Breast epithelium (tissue), 3 donors: ENCODE measurements around the gene ARID1B.

Source experiments
- CTCF ChIP-seq, 3 donors: fragments of 450-650 bp; IDR thresholded peaks; one replicate each; pipeline ENCODE4 v1.5.1; 2016 to 2017; ENCODE audit warnings: antibody characterized with exemption in 3 of 3, mild to moderate bottlenecking in 3 of 3, moderate library complexity in 3 of 3
- POLR2A ChIP-seq: fragments of 450-650 bp; IDR thresholded peaks from one replicate; pipeline ENCODE4 v1.6.1; 2016; ENCODE audit warnings: antibody characterized with exemption, mild to moderate bottlenecking, moderate library complexity
- POLR2AphosphoS5 ChIP-seq, 3 donors: sonication (generic); formaldehyde crosslinking; IDR thresholded peaks; one replicate each; pipeline ENCODE4 v1.6.1; 2017; ENCODE audit warnings: antibody characterized with exemption in 3 of 3

GRCh38 chr6:156875062-156875461 is 97.9 kb downstream of the ARID1B start:
- TF ChIP-seq CTCF (IDR thresholded peaks at IDR 0.05): no peak
- TF ChIP-seq POLR2AphosphoS5 (IDR thresholded peaks at IDR 0.05): no peak
- TF ChIP-seq POLR2A: no peak
